Kidney (tissue), 14 donors: Measurements from ENCODE around the gene GUF1. TPM values are rescaled to one million over a fixed set of nuclear protein-coding genes. Genes with fewer than 3 reads are reported as not detected.

Experiments used
- DNase-seq, 5 donors: peaks; one replicate each; pipeline ENCODE4 v3.0.0-alpha.2; 2013 to 2020
- FAIRE-seq: peaks from 2 replicates; lab custom pipeline; 2012; peaks lifted over from hg19 to GRCh38; lab: Jason Lieb, UNC
- H3K27ac ChIP-seq, 2 donors: one replicate each; pipeline ENCODE4 v1.7.0; 2013; ENCODE audit warnings: low read depth in 2 of 2, low read length in 2 of 2, inconsistent platforms in 1 of 2
- H3K27me3 ChIP-seq: one replicate; pipeline ENCODE4 v1.7.1; 2013; ENCODE audit warnings: low read length, inconsistent platforms; ENCODE audit not compliant: control insufficient read depth, insufficient read depth
- H3K36me3 ChIP-seq, 3 donors: one replicate each; pipeline versions ENCODE4 v1.7.0 to v1.7.1; 2013; ENCODE audit warnings: low read length in 3 of 3, control low read depth in 1 of 3, inconsistent platforms in 1 of 3; ENCODE audit not compliant: insufficient read depth in 3 of 3, control insufficient read depth in 2 of 3
- H3K4me1 ChIP-seq, 3 donors: one replicate each; pipeline versions ENCODE4 v1.7.0 to v1.7.1; 2013; ENCODE audit warnings: low read length in 3 of 3, inconsistent platforms in 1 of 3, low read depth in 1 of 3; ENCODE audit not compliant: control insufficient read depth in 2 of 3, insufficient read depth in 2 of 3
- H3K4me3 ChIP-seq, 3 donors: one replicate each; pipeline versions ENCODE4 v1.7.0 to v1.8.1; 2013; ENCODE audit warnings: low read length in 3 of 3, control low read depth in 1 of 3, inconsistent platforms in 1 of 3
- H3K9ac ChIP-seq, 3 donors: one replicate each; pipeline versions ENCODE4 v1.7.0 to v1.7.1; 2013; ENCODE audit warnings: low read length in 3 of 3, control low read depth in 1 of 3, inconsistent platforms in 1 of 3
- H3K9me3 ChIP-seq, 3 donors: one replicate each; pipeline versions ENCODE4 v1.7.0 to v1.7.1; 2013; ENCODE audit warnings: low read length in 3 of 3, control low read depth in 1 of 3, inconsistent platforms in 1 of 3; ENCODE audit not compliant: control insufficient read depth in 2 of 3, insufficient read depth in 1 of 3
- intact Hi-C: fragments of 100-400 bp; cut with DNase I; formaldehyde crosslinking; loops from one replicate; pipeline ENCODE4 v1.11.1; 2022
- polyA plus RNA-seq: library from polyadenylated mRNA; stranded (reverse); fragments of 350-450 nt; fragmentation: Illumina TruSeq; extraction: RNeasy Lipid Tissue Mini Kit (QIAGEN cat#74804); gene quantifications from one replicate; pipeline ENCODE4 v1.2.3, GENCODE V29; 2014; ENCODE audit warnings: low read depth, low replicate concordance; ENCODE audit not compliant: insufficient read depth
- total RNA-seq: library from RNA; stranded (reverse); fragmentation: NEBNext Ultra II Directional; extraction: Animal tissue kit (Norgen Biotek cat#: 25700); gene quantifications from one replicate; pipeline ENCODE4 v1.2.1, GENCODE V29; 2021
- TF ChIP-seq, protein P1 (sequence below): IDR thresholded peaks from 3 replicates; pipeline ENCODE4 v1.5.1; 2012; ENCODE audit warnings: mild to moderate bottlenecking, moderate library complexity, borderline replicate concordance; ENCODE audit not compliant: insufficient read depth; ENCODE audit errors: extremely low read depth
- donor health status: control.
- donor health status: control.
- donor health status: control.
- donor health status: control.
- donor health status: control.
- donor health status: DM: yes; HTN: yes; CAD: no.
- donor health status: Normal renal cell carcinoma (clear cell type).

The GUF1 gene
- total and polyA plus RNA-seq, 2 donors from 2014 or later: 17.8 to 21.2 TPM

DNA sequence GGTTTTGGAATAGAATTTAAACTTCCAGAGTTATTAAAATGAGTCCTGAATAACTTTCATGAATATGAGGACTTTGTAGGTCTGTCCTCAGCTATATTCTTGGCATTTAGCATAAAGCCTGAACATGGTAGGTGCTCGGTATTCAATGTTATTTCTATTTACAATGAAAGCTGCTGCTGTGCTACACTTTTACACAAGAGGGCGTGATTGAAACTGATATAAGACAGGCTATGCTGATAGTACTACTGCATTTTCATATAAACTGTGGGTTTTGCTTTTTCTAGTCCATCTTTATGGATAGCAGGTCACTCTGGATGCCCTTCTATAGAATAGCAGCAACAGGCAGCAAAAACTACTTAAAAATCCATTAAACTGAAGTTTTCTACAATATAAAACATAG lies 60.4 kb downstream of the GUF1 start:
- intact Hi-C loops: no loop called here
- no peak for FAIRE-seq
- Histone ChIP-seq H3K4me1 (no peaks in the 10 kb centered on the region), H3K4me3 (no peak overlapping the region), H3K9me3 (no peaks in the 10 kb centered on the region), H3K27ac (no peak overlapping the region), H3K27me3 (no peaks in the 10 kb centered on the region), H3K9ac (no peak overlapping the region), H3K36me3 (no peaks in the 10 kb centered on the region)
- no peak for DNase-seq
- TF ChIP-seq, protein P1, sequence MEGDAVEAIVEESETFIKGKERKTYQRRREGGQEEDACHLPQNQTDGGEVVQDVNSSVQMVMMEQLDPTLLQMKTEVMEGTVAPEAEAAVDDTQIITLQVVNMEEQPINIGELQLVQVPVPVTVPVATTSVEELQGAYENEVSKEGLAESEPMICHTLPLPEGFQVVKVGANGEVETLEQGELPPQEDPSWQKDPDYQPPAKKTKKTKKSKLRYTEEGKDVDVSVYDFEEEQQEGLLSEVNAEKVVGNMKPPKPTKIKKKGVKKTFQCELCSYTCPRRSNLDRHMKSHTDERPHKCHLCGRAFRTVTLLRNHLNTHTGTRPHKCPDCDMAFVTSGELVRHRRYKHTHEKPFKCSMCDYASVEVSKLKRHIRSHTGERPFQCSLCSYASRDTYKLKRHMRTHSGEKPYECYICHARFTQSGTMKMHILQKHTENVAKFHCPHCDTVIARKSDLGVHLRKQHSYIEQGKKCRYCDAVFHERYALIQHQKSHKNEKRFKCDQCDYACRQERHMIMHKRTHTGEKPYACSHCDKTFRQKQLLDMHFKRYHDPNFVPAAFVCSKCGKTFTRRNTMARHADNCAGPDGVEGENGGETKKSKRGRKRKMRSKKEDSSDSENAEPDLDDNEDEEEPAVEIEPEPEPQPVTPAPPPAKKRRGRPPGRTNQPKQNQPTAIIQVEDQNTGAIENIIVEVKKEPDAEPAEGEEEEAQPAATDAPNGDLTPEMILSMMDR: peak; percentile 10

DNA sequence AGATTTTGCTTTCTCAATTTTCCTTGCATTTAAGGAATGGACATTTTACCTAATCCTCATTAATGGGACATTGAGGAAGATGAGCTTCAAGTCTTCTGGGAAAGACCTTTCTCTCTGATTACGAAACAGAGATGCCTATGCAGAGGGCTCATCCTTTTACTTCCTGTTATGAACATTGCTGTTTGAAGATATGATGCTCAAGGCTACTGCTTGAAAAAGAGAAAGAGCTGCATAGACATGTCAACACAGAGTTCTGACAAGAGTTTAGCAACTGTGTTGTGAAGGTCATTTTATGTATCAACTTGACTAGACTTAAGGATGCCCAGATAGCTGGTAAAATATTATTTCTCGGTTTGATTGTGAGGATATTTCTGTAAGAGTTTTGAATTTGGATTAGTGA lies 62.0 kb downstream of the GUF1 start:
- no peak overlapping the region for H3K4me3 ChIP-seq
- no peaks in the 10 kb centered on the region for H3K9me3 ChIP-seq
- DNase-seq (no peak), FAIRE-seq (no peak)
- H3K27me3 ChIP-seq: no peaks in the 10 kb centered on the region
- H3K36me3 ChIP-seq: no peaks in the 10 kb centered on the region
- H3K4me1 ChIP-seq: no peaks in the 10 kb centered on the region
- TF ChIP-seq, protein P1: no peak
- no peak overlapping the region for H3K9ac ChIP-seq
- H3K27ac ChIP-seq: no peak overlapping the region
- intact Hi-C loops: no loop called here

Other genes with a start within 250 kb of the GUF1 start
- 1.3 TPM for gene KCTD8, start 229.6 kb upstream of the GUF1 start, total RNA-seq
- 0.62 TPM for gene KCTD8, start 229.6 kb upstream of the GUF1 start, polyA plus RNA-seq
- not detected for gene YIPF7, start 26.8 kb upstream of the GUF1 start, total RNA-seq
- gene YIPF7, start 26.8 kb upstream of the GUF1 start, polyA plus RNA-seq: not detected
- 19.4 TPM for gene GNPDA2, start 48.1 kb downstream of the GUF1 start, total RNA-seq
- gene GNPDA2, start 48.1 kb downstream of the GUF1 start, polyA plus RNA-seq: 12.3 TPM